Caco-2 (cell line): Measurements from ENCODE around the gene BIRC5. TPM values are rescaled to one million over a fixed set of nuclear protein-coding genes. Genes with fewer than 3 reads are reported as not detected.

ENCODE experiments used
- BruUV-seq: library from RNA; stranded (reverse); fragments of 400-500 nt; replicated peaks from 2 replicates; lab custom pipeline; 2021; lab: Mats Ljungman, UMichigan
- CTCF ChIA-PET: fragments of 300-600 bp; sonication (Branson Sonifier 250); formaldehyde crosslinking; loops from one replicate; lab custom pipeline; 2022; ENCODE audit warnings: antibody characterized with exemption; lab: Charles Lee
- POLR2A ChIA-PET: fragments of 300-600 bp; sonication (Branson Sonifier 250); formaldehyde crosslinking; loops from one replicate; lab custom pipeline; 2022; ENCODE audit warnings: antibody characterized with exemption; lab: Charles Lee
- DNase-seq, 2 experiments: peaks; one replicate each; pipeline versions ENCODE4 v3.0.0 to v3.0.0-alpha.2; 2020 to 2022
- H3K27me3 ChIP-seq: replicated peaks from 2 replicates; pipeline ENCODE4 v1.6.0; 2011; ENCODE audit warnings: low read length; ENCODE audit not compliant: control insufficient read depth, insufficient read depth
- H3K36me3 ChIP-seq: 2 replicates; pipeline ENCODE4 v1.5.1; 2011; ENCODE audit warnings: low read length; ENCODE audit not compliant: control insufficient read depth, insufficient read depth
- H3K4me1 ChIP-seq: fragments of 250-450 bp; sonication (Bioruptor Pico); 2 replicates; pipeline ENCODE4 v1.5.1; 2020; ENCODE audit warnings: mild to moderate bottlenecking
- H3K4me3 ChIP-seq: 2 replicates; pipeline ENCODE4 v1.5.1; 2011; ENCODE audit warnings: low read depth, mild to moderate bottlenecking, control low read depth, low read length
- H3K9me3 ChIP-seq: fragments of 250-450 bp; sonication (Bioruptor Pico); 2 replicates; pipeline ENCODE4 v1.5.1; 2020; ENCODE audit warnings: mild to moderate bottlenecking, moderate library complexity
- H3K27ac Mint-ChIP-seq: one replicate; pipeline ENCODE4 v1.8.0; 2022; ENCODE audit warnings: mixed read lengths; ENCODE audit not compliant: unreplicated experiment
- H3K27me3 Mint-ChIP-seq: one replicate; pipeline ENCODE4 v1.8.0; 2022; ENCODE audit warnings: mixed read lengths; ENCODE audit not compliant: insufficient read depth, unreplicated experiment
- H3K36me3 Mint-ChIP-seq: one replicate; pipeline ENCODE4 v1.8.0; 2022; ENCODE audit warnings: mild to moderate bottlenecking, mixed read lengths; ENCODE audit not compliant: insufficient read depth, unreplicated experiment
- H3K4me1 Mint-ChIP-seq: one replicate; pipeline ENCODE4 v1.8.0; 2022; ENCODE audit warnings: low read depth, mixed read lengths; ENCODE audit not compliant: unreplicated experiment
- H3K4me3 Mint-ChIP-seq: one replicate; pipeline ENCODE4 v1.8.0; 2022; ENCODE audit warnings: mild to moderate bottlenecking, moderate library complexity, mixed read lengths; ENCODE audit not compliant: unreplicated experiment
- H3K9me3 Mint-ChIP-seq: one replicate; pipeline ENCODE4 v1.8.0; 2022; ENCODE audit warnings: mixed read lengths; ENCODE audit not compliant: unreplicated experiment
- intact Hi-C: fragments of 100-400 bp; cut with micrococcal nuclease; formaldehyde crosslinking; loops from one replicate; pipeline ENCODE4 v1.10.0; 2022; ENCODE audit not compliant: unreplicated experiment
- total RNA-seq: library from RNA; stranded (reverse); gene quantifications from 2 replicates; pipeline ENCODE4 v1.2.3, GENCODE V29; 2022
- TF ChIP-seq, protein P1 (sequence below), 2 experiments: fragments of 200-600 bp in 1 of 2; IDR thresholded peaks; 1 replicate in 1 of 2; 2 replicates in 1 of 2; pipeline versions ENCODE4 v1.5.1 to v1.8.0; 2011 to 2022; ENCODE audit warnings: antibody characterized with exemption in 1 of 2, control low read depth in 1 of 2, inconsistent platforms in 1 of 2, low read depth in 1 of 2, low read length in 1 of 2, mild to moderate bottlenecking in 1 of 2, moderate library complexity in 1 of 2; ENCODE audit not compliant: insufficient read depth in 1 of 2, severe bottlenecking in 1 of 2, unreplicated experiment in 1 of 2

Gene BIRC5
- total RNA-seq, 1 experiment from 2014 or later, result 88.8 TPM

DNA sequence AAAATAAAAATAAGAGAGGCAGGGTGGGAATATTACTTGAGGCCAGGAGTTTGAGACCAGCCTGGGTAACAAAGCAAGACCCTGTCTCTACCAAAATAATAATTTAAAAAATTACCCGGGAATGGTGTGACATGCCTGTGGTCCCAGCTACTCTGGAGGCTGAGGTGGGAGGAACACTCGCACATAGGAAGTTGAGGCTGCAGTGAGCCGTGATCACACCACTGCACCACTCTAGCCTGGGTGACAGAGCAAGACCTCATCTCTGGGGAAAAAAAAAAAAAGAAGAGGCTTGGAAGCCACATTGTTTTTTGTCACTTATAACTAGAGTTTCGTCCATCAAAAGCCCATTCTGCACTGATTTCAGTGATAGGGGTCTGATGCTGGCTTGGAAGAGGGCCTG lies 14.1 kb downstream of the BIRC5 start:
- Mint-ChIP-seq H3K4me1 (no peaks in the 10 kb centered on the region), H3K4me3 (no peak overlapping the region), H3K9me3 (no peaks in the 10 kb centered on the region), H3K27me3 (no peaks in the 10 kb centered on the region), H3K36me3 (peaks cover 21% of the 10 kb centered on the region), H3K27ac (no peak overlapping the region)
- TF ChIP-seq, protein P1, sequence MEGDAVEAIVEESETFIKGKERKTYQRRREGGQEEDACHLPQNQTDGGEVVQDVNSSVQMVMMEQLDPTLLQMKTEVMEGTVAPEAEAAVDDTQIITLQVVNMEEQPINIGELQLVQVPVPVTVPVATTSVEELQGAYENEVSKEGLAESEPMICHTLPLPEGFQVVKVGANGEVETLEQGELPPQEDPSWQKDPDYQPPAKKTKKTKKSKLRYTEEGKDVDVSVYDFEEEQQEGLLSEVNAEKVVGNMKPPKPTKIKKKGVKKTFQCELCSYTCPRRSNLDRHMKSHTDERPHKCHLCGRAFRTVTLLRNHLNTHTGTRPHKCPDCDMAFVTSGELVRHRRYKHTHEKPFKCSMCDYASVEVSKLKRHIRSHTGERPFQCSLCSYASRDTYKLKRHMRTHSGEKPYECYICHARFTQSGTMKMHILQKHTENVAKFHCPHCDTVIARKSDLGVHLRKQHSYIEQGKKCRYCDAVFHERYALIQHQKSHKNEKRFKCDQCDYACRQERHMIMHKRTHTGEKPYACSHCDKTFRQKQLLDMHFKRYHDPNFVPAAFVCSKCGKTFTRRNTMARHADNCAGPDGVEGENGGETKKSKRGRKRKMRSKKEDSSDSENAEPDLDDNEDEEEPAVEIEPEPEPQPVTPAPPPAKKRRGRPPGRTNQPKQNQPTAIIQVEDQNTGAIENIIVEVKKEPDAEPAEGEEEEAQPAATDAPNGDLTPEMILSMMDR (IDR thresholded peaks at IDR 0.05; ENCODE audit: insufficient read depth in 1 of 2, low read depth in 1 of 2, low read length in 1 of 2, severe bottlenecking in 1 of 2, unreplicated experiment in 1 of 2), result no peak
- no TSS peak for BruUV-seq
- no peak overlapping the region for H3K4me3 ChIP-seq
- no peaks in the 10 kb centered on the region for H3K36me3 ChIP-seq
- no peaks in the 10 kb centered on the region for H3K9me3 ChIP-seq
- intact Hi-C loops, result no loop called here
- DNase-seq, result no peak
- no peaks in the 10 kb centered on the region for H3K4me1 ChIP-seq
- no peaks in the 10 kb centered on the region for H3K27me3 ChIP-seq
- ChIA-PET CTCF (interaction anchor here (2.2 kb wide), 1 partner anchor 23 kb away, joined by 15 read pairs; no protein-coding TSS in a partner anchor), POLR2A (no interaction called here)

DNA sequence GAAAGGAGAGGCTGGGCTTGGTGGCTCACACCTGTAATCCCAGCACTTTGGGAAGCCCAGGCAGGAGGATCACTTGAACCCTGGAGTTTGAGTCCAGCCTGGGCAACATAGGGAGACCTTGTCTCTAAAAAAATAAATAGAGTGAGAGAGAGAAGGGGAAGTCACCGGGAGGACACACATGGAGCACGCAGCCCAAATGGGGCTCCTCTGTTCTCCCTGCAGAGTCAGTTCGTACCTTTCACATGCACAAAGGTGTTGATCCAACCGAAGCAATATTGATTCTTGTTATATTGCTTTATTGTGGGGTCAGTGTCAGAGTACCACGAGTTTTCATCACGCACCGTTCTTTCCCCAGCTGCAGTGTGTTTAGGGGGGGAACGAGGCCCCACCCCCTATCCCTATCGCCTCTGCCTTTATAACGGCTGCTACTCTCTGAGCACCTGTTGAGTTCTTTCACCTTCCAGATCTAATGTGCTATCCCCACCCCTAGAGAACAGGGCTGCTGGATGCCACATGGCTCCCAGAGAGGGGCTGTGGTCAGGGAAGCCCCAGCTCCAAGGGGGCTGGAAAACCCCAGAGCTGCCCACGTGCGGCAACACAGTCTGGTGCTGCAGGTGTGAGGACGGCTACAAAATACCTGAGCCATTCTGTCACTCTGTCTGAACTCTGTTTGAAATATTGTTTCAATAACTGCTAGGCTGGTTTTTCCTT lies 16.4 kb downstream of the BIRC5 start:
- no peaks in the 10 kb centered on the region for H3K36me3 Mint-ChIP-seq
- H3K9me3 Mint-ChIP-seq, result no peaks in the 10 kb centered on the region
- H3K4me3 ChIP-seq, result no peak overlapping the region
- H3K27me3 ChIP-seq, result no peaks in the 10 kb centered on the region
- intact Hi-C loops, result no loop called here
- H3K4me1 ChIP-seq, result no peaks in the 10 kb centered on the region
- TF ChIP-seq, protein P1 (IDR thresholded peaks at IDR 0.05; ENCODE audit: insufficient read depth in 1 of 2, low read depth in 1 of 2, low read length in 1 of 2, severe bottlenecking in 1 of 2, unreplicated experiment in 1 of 2), result no peak
- BruUV-seq, result no TSS peak
- H3K4me1 Mint-ChIP-seq, result no peaks in the 10 kb centered on the region
- no peaks in the 10 kb centered on the region for H3K36me3 ChIP-seq
- no peaks in the 10 kb centered on the region for H3K9me3 ChIP-seq
- POLR2A ChIA-PET, result no interaction called here
- H3K27me3 Mint-ChIP-seq, result no peaks in the 10 kb centered on the region
- CTCF ChIA-PET, result no interaction called here
- H3K27ac Mint-ChIP-seq, result no peak overlapping the region
- no peak overlapping the region for H3K4me3 Mint-ChIP-seq
- no peak for DNase-seq

DNA sequence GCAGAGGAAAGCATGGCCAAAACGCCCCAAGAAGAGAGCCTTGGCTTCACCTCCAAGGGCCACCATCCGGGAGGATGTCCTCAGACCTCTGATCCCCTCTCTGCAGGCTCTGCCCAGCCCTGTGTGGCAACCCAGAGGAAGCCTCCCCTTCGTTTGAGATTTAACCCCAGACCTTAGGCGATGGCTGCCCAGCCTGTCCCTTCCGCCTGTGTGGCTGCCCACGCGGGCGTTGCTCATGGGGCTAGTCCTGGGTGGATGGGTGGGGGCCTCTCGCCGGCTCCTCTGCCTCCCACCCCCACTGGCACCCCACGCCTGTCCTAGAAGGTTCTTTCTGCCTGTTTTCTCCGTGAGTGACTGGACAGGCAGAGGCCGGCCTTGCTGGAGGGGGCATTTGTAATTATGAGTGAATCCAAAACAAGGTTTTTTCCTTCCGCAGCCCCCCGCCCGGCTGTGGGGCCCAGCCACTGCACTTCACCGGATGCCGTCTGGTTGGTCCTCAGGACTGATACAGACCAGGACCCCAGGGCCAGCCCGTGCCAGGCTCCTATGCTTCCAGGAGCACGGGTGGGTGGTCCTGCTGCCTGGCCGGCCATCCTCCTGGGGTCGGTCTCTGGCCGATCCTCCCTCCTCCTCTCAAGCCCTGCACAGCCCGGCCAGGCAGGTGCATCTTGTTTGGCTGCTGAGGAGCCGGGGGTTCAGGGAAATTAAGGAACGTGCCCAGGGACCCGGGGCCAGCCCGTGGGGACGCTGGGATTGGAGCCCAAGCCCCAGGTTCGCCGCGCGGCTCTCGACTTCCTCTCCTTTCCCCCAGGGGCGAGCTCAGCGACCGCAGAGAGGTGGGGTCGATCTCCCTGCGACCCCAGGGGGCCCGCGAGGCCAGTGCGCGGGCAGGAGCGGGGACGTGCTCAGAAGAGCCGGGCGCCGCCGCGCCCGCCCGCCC lies 17.2 kb downstream of the BIRC5 start, which contains the start of gene TMEM235:
TMEM235 (plus strand) TSS at position 636 of the 940 bp plus-strand sequence. CDS start 393 bp downstream, outside the sequence.
- Mint-ChIP-seq H3K36me3 (no peaks in the 10 kb centered on the region), H3K4me1 (no peaks in the 10 kb centered on the region), H3K4me3 (no peak within 1 kb of the TSS), H3K27me3 (no peaks in the 10 kb centered on the region), H3K9me3 (no peaks in the 10 kb centered on the region), H3K27ac (no peak within 1 kb of the TSS)
- no peaks in the 10 kb centered on the region for H3K27me3 ChIP-seq
- intact Hi-C loops, result no loop called here
- ChIA-PET POLR2A (no interaction called here), CTCF (no interaction called here)
- BruUV-seq, result no TSS peak
- DNase-seq, result no peak
- TF ChIP-seq, protein P1 (IDR thresholded peaks at IDR 0.05; ENCODE audit: insufficient read depth in 1 of 2, low read depth in 1 of 2, low read length in 1 of 2, severe bottlenecking in 1 of 2, unreplicated experiment in 1 of 2), result no peak
- H3K4me3 ChIP-seq, result no peak within 1 kb of the TSS
- H3K9me3 ChIP-seq, result no peaks in the 10 kb centered on the region
- no peaks in the 10 kb centered on the region for H3K36me3 ChIP-seq
- H3K4me1 ChIP-seq, result no peaks in the 10 kb centered on the region
